ENCODE measurements around the gene PIGN.
"Not testable (repeated sequence)": the region's sequence is repeated elsewhere in the genome, so short reads cannot be mapped to it uniquely, and the experiment has no call there.

Gene PIGN

DNA sequence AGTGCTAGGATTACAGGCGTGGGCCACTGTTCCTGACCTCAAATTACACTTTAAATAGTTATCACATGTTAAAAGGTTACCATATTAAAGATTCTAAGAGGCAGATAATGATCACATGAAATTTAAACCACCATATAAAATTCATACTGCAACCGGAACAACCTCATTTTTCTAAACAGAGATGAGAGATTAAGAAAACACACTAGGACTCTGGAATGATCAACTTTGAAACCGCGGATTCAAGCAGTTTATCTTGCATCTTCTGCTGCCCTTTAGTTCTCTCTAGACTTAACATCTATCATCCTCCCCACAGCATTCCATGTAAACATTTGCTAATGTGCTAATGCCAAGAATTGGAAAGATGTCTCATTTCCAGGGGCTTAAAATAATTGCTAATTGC lies 115.8 kb downstream of the PIGN start:
- no peak for DNase-seq
- intact Hi-C loops (cut with DNase I): no loop called here

DNA sequence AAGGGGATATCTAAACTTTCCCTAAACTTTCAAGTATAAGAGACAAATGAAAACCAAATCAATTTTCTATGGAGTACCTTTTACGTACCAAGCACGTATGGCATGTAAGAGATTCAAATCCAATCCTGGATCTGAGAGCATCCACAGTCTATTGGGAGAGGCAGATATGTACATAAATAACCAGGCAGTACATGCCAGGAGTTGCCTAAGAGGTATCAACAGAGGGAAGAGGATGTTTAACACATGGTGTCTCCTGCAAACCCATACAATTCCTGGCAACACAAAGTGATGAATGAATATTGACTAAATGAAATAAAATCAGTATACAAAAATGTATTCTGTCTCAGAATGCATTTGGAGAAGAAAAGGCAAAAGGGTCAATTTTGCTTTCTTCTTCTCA lies 116.6 kb downstream of the PIGN start:
- intact Hi-C loops (cut with DNase I): no loop called here
- DNase-seq: no peak

DNA sequence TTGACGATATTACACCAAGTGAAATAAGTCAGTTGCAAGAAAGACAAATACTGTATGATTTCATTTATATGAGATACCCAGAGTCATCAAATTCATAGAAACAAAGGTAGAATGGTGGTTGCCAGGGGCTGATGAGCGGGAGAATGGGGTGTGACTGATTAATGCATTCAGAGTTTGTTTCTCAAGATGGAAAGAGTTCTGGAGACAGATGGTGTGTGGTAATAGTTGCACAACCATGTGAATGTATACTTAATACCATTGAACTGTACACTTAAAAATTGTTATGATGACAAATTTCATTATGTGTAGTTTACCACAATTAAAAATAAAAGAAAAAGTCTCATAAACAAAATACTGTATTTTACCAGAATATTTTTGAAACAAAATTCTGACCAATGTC lies 117.3 kb downstream of the PIGN start:
- intact Hi-C loops (cut with DNase I): no loop called here
- DNase-seq: no peak

DNA sequence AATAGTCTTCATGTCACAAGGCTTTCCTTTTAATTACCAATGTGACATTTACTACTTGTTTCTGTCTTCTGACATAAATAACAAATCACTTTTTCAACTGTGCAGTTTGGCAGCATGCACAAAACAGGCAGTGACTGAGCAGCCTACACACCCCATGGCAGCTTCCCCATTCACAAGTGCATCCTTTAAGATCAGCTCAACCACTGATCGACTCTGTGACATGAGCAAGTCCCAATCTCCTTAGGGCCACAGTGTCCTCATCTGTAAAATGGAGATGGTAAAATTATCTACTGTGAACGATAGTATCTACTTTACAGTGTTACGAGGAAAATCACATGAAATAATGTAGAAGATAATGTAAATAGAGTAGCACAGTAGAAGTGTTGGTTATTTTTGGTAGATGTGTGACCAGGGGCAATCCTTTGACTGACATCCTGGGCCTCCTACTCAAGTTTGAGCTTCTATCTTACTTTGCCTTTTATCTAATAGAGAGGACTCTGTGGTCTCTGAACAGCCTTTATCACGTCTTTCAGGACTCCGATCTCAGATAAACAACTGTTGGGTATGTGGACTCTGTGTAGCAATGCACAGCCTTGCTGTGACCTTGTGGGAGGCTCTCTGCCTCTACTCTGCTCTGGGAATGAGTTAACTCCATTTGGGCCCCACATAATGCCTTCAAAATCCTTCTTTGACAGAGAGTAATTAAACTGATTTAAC lies 120.6 kb downstream of the PIGN start:
- no peak for DNase-seq
- intact Hi-C loops (cut with DNase I): no loop called here

DNA sequence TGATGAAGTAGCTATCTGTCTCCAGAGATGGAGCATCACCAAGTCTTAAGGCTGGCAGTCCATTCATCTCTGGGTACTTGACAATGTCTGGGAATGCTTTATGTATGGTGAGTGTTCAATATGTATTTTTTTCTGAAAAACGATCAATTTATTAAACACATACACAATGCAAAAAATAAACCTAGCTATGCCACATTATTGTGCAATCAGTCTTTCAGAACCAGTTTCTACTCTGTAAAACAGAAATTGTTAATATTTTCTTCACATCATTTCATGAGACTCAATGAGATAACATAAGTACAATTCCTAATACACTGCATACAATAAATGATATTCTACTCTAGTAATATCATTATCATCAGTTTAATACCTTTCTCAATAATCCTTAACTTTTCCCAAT lies 122.5 kb downstream of the PIGN start:
- intact Hi-C loops (cut with DNase I): no loop called here
- no peak for DNase-seq

DNA sequence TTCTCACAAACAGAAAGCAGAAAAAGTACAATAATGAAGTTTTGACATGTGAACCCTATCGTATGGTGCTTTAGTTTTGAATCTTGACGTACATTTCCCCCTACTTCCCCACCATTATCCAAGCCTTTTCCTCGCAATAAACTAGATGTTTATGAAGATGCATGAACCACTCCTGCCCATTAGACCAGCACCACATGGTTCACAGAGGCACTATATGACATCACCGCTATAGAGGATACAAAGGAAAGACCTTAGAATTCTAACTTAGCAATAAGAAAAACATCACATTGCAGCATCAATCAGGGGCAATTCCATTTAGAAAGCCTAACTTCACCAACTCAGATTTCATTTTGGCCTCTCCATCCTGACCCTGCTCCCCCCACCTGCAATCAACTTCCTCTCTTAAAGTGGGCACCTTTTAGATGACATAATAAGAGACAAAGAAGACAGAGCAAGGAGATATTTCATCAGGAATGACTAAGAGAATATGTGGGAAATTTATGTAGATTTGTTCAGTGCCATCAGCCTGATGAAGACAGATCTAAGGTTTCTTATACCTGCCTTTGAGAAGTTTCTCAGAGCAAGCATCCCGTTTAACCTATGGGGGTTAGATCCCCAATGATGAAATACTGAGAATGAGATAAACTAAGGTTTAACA lies 124.9 kb downstream of the PIGN start:
- intact Hi-C loops (cut with DNase I): no loop called here
- DNase-seq: no peak

DNA sequence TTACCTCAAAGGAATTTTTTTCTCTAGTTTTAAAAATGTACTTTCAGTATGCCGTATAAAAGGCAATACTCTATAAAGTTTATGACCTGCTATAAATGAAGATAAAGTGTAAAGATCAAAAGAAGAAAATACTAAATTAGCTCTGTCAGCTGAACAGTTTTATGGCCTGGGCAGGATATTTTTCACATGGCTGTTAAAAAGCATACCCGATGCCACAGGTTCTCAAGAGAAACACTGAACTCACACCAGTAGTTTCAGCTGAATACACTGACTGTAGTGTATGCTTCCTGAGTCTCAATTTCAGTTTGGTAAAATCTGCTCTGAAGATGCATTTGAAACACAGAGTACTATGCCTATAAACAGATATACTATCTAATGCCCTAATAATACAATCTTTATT lies 126.0 kb downstream of the PIGN start:
- no peak for DNase-seq
- intact Hi-C loops (cut with DNase I): no loop called here

DNA sequence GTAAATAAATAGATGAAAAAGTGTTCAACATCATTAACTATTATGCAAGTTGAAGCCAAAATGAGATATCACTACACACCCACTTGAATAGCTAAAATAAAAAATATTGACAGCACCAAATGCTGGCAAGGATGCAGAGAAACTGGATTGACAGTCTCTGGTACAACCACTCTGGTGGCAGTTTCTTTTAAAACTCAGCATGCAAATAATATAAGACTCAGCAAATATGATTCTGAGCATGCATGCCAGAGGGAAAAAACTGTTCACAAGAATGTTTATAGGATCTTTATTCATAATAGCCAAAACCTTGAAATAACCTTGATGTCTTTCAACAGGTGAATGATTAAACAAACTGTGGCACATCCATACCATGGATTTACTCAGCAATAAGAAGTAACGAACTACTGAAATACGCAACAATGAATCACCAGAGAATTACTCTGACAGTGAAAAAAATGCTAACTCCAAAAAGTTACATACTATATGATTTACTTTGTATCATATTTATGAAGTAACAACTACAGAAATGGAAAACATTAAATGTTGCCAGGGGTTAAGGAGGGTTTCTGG lies 131.8 kb downstream of the PIGN start:
- intact Hi-C loops (cut with DNase I): no loop called here
- no peak for DNase-seq

DNA sequence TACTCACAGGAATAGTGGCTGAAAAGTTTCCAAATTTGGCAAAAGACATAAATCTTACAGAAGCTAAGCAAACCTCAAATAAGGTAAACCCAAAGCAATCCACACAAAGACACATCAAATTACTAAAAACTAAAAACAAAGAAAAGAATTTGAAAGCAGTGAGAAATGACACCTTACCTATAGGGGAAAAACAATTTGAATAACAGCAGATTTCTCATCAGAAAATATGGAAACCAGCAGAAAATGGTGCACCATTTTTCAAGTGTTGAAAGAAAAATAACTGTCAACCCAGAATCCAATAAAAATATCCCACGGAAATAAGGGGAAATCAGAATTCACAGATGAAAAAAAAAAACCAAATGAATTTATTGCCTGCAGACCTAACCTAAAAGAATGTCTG lies 138.6 kb downstream of the PIGN start:
- no peak for DNase-seq
- intact Hi-C loops (cut with DNase I): no loop called here

DNA sequence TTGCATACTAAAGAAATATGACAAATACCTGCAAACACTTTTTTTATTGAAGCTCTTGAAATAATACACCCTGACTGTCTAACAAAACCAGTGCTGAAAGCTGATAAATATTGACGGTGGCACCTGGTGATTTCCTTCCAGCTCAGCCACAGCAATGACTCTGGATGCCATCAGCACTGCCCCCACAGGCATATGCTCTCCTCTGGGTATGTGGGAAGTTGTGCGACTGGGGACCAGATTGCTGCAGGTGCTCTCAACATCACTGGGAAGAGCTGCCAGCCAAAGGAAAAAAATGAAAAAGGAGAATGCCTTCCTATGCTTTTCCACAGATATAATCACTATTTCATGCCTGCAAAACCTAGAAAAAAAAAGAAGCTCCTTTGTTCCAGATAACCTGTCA lies 141.5 kb downstream of the PIGN start:
- DNase-seq: peak in 5 of 10 donors; percentile 17 to 88 (median 54)
- intact Hi-C loops (cut with DNase I): no loop called here

DNA sequence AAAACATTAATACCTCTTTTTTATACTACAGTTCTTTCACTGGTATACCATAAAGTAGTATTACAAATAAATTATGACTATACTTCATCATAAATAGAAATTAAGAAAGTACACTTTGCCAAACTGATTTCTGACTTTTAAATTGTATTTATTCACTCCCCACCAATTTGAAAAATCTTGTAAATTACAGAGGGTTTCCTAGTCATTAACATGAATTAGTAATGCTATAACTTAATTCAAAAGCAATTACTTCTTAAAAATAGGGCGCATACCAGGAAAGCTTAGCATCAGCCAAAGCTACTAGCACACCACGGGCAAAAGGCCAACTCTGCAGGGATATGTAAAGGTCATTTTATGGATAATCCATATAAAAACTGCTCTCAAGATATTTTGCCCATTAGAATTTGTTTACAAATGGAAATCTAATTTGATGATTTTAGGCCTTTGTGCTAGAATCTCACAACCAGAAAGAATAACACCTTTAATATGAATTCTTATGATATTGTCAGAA lies 142.3 kb downstream of the PIGN start:
- no peak for DNase-seq
- intact Hi-C loops (cut with DNase I): no loop called here

DNA sequence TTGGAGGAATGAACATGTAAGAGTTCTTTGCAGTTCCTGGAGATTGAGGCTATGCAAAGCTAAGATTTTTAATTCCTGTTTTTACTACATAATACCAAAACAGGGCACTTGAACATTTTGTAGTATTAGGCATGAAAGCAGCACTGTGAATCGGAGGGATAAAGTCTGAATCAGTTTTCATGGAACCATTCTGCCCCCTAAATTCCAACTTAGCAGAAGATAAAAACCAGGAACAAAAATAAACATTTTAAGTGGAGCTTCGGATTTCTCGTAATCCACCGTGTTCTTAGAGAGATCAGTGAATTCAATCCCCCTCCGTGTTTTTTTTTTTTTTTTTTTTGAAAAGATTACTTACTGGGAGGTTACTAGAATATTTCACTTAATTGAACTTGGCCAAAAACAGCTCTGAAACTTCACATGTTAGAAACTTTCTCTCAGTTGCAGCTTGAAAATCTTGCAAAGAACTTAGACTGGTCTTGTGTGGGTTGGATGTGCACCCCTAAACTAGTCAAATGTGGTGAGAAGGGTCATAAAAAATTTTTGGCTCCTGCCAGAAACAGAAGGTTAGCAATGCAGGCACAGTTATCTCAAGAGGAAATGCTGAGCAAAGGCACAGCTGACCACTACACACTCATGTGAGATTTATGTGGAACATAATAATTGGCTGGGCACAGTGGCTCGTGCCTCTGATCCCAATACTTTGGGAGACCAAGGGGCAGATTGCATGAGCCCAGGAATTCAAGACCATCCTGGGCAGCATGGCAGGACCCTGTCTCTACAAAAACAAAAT lies 148.7 kb downstream of the PIGN start:
- intact Hi-C loops (cut with DNase I): no loop called here
- DNase-seq: no peak

DNA sequence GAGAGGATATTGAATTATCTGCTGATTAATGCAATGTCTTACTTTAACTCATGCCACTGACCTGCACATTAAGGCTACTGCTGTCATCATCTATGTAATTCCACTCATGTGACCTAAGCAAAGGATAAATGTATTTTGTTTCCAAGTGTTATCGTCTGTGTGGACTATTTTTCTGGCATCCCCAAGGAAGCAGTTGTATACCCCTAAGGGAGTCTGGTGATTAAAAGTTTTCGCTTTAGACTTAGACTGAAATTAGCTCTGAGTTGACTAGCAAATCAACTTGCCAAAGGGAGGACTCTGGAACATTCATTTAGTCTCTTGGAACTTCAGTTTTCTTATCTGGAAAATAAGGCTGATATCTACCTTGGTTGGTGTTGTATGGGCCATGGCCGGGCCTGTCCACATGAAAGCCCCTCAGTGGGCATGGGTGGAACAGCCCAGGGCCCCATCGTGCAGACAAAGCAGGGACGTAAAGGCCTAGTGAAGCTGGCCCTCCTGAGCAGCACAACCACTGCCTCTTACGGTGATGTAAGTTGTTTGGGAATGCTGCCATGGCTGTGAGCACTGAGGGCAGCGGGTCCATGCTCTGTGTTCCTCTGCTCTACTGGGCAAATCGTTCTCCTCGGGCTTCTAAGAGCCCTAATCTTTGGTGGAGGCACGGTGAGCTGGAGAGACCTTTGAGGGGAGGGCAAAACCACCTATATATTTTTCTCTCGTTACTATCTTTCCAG lies 149.7 kb downstream of the PIGN start:
- intact Hi-C loops (cut with DNase I): no loop called here

DNA sequence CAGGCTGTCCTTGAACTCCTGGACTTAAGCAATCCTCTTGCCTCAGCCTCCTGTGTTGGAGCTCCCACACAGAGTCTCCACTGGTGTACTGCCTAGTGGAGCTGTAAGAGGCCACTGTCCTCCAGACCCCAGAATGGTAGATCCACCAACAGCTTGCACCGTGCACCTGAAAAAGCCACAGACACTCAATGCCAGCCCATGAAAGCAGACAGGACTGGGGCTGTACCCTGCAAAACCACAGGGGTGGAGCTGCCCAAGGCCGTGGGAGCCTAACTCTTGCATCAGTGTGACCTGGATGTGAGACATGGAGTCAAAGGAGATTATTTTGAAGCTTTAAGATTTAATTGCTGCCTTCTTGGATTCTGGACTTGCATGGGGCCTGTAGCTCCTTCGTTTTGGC lies 152.6 kb downstream of the PIGN start:
- DNase-seq; intact Hi-C loops (cut with DNase I): not testable (repeated sequence)

More for the DNA sequence above, 149.7 kb downstream of the PIGN start:
- DNase-seq: no peak

DNA sequence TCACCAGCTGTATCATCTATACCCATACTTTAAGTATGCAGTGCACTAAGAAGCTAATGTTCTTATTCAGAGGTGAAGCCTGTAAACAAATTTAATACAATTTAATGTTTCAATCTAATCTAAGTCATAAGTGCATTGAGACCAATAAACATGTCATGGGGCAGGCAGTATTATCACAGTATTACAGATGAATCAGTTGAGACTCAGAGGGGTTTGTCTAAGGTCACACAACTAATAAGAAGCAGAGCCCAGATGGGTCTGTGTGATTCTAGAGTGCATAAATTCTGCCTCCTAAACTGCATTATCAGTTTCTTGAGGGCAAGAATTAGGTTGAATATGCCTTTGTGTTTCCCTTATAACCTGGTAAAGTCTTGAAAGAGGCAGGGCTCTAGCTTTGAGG lies 153.1 kb downstream of the PIGN start:
- intact Hi-C loops (cut with DNase I): no loop called here

DNA sequence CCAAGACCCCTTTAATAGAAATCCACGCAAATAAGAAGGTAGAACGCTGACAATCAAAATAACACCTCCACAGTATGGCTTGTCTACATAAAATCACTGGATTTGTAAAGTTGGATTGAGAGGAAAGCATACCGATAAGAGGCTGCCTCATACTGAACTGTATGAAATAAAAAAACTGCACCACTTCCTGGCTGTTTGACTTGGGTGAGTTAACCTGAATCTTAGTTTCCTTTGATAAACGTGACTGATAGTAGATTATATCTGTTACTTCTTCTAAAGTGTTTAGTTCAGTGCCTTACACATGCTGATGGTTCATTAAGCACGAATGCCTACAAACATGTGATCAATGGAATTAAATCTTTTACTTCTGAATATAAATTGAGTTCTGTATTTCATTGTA lies 153.6 kb downstream of the PIGN start:
- no peak for DNase-seq
- intact Hi-C loops (cut with DNase I): no loop called here

More for the DNA sequence above, 153.1 kb downstream of the PIGN start:
- DNase-seq: no peak

DNA sequence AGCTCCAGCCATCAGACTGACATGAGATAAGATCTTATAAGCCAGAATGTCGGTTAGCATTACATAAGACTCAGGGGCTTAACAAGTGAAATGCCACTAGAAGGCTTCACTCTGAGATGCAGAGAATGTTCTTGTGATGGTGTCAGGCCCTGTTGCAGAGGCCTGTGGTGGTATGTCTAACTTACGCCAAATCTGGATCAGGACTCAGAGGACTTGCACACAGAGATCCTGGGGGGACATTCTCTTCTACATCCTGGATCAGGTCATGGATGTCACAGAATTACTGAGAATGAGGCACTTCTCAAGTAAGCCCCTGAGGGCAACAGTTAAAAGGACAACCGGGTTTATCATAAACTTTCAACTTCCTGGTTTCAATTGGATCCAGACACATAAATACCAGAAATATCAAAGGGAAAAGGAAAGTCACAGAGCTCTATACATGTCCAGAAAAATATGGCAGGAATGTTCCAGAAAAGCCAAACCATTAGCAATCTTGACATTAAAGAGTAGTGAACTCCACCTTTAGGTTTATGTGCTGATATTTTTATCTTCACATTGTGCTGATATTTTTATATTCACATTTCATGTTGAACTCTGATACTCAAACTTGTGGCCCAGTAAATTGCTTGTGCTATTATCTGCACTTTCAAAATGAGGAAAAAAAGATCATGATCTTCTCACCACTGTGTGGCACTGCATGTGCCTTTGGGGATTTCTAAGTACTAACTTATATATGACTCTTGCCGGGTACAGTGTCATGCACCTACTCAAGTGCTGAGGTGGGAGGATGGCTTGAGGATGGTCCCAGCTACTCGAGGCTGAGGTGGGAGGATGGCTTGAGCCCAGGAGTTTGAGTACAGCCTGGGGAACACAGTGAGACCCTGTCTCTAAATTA lies 156.5 kb downstream of the PIGN start:
- intact Hi-C loops (cut with DNase I): no loop called here
- no peak for DNase-seq

DNA sequence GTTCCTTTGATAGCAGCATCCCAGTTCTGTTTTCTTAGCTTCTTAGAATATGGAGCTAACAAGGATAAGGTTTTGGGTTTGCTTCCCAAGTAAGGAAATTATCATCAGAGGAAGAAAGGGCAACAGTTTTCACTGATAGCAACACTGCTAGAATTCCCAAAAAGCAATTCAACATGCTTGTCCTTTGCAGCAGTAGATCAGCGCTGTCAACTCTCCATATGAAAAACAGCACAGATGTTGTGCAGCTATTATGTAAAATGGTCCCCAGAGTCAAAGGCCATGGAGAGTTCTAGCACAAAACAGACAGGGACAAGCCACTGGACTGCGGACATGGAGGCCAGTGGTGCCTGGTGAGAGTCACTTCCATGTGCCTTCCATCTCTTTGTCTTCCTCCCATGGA lies 158.1 kb downstream of the PIGN start:
- DNase-seq: no peak
- intact Hi-C loops (cut with DNase I): no loop called here

DNA sequence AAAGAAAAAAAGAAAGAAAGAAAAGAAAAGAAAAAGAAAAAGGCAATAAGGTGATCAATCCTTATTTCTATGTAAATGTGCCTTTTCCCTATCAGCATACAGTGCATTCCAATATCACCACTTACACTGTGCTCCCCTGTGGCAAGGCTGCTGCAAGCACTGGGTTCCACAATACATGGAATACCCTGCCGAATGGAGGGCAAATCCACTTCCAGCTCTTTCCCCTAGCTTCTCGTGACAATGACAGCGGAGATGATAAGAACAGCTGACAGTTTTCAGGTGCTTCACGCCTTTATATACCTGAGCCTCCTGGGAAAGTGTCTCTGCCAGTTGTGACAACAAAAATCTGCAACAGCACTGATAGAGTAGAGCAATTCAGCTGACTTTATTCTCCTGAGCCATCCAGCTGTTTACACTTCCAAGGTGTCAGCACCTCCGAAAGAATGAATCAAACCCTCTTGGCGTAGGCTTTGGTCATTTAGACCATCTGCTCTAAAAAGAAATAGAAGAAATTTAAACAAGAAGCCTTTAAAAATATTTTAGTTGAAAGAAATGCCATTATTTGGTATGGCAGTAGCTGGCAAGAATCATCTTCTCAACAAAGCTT lies 158.8 kb downstream of the PIGN start:
- intact Hi-C loops (cut with DNase I): no loop called here
- no peak for DNase-seq

All from posterior cingulate gyrus (tissue), 11 donors.